Measurements from ENCODE around the gene VAMP2. TPM values are rescaled to one million over a fixed set of nuclear protein-coding genes. Genes with fewer than 3 reads are reported as not detected.

VAMP2 gene
- total and polyA plus RNA-seq, 9 of the 15 experiments (the other 6 are each of a cell fraction or from before 2014, with no cell fraction given), result 2.3 to 31.8 (median 6.0) TPM

DNA sequence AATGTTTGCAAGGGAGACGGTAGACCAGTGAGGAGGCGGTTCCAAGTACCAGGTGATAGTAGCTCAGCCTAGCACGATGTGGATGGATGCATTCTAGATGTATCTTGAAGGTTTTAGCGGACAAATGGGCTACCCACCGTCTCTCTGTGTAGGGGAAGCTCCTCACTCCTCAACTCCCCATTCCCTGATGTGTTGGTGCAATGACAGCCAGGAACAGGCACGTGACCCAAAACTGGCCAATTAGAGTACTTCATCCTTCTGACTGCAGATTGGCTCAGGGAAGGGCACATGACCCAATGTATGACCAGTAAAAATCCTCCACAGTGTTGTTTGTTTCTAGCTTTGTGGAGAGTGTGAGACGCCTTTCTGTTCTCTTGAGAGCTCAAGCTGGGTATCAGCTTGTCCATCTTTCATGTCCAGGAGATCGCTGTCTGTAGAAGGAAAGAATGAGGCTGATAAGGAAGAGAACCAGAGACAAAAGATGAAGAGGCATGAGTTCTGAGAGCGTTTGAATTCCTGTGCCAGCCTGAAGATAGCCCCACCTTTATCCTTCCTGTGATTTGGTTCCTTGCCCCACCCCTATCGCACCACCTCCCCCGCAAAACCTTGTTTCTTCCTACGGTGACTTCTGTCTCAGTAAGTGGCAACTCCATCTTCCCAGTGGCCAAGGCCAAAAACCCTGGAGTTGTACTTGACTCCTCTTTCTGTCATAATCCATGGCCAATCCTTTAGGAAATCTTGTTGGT, 29.5 kb upstream of the VAMP2 start (continued):
- TF ChIP-seq, protein P1, sequence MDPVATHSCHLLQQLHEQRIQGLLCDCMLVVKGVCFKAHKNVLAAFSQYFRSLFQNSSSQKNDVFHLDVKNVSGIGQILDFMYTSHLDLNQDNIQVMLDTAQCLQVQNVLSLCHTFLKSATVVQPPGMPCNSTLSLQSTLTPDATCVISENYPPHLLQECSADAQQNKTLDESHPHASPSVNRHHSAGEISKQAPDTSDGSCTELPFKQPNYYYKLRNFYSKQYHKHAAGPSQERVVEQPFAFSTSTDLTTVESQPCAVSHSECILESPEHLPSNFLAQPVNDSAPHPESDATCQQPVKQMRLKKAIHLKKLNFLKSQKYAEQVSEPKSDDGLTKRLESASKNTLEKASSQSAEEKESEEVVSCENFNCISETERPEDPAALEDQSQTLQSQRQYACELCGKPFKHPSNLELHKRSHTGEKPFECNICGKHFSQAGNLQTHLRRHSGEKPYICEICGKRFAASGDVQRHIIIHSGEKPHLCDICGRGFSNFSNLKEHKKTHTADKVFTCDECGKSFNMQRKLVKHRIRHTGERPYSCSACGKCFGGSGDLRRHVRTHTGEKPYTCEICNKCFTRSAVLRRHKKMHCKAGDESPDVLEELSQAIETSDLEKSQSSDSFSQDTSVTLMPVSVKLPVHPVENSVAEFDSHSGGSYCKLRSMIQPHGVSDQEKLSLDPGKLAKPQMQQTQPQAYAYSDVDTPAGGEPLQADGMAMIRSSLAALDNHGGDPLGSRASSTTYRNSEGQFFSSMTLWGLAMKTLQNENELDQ (CRISPR knock-in tag; IDR thresholded peaks at IDR 0.05; ENCODE audit: borderline replicate concordance), result no peak
- TF ChIP-seq TAF9B (IDR thresholded peaks at IDR 0.05; ENCODE audit: partially characterized antibody) (peak; percentile 40), NEUROD1 (IDR thresholded peaks at IDR 0.05; ENCODE audit: borderline replicate concordance, low read depth, low read length, partially characterized antibody) (no peak), FOXJ2 (tag; IDR thresholded peaks at IDR 0.05) (peak; percentile 74; the same call in 1 of the 2 replicates), MAFF (IDR thresholded peaks at IDR 0.05; ENCODE audit: low read length) (no peak), CREB3L1 (IDR thresholded peaks at IDR 0.05; ENCODE audit: borderline replicate concordance, low read depth) (no peak), ATF1 (CRISPR knock-in tag; IDR thresholded peaks at IDR 0.05) (no peak), ATF1 (tag; IDR thresholded peaks at IDR 0.05) (peak; percentile 48), ZBED1 (IDR thresholded peaks at IDR 0.05) (no peak), STAT6 (CRISPR knock-in tag; IDR thresholded peaks at IDR 0.05) (no peak), SRF (CRISPR knock-in tag; IDR thresholded peaks at IDR 0.05) (peak in 1 of 2 experiments; percentile 46; a peak in 1 of 4 replicates), ADNP (tag; IDR thresholded peaks at IDR 0.05) (no peak), RBM15 (IDR thresholded peaks at IDR 0.05; ENCODE audit: insufficient read depth, low read length) (no peak), ZNF780A (CRISPR knock-in tag; IDR thresholded peaks at IDR 0.05) (no peak), FIP1L1 (IDR thresholded peaks at IDR 0.05; ENCODE audit: low read depth, low read length, poor library complexity, severe bottlenecking) (no peak), FOXP4 (CRISPR knock-in tag; IDR thresholded peaks at IDR 0.05; ENCODE audit: borderline replicate concordance) (no peak)
- TF ChIP-seq, protein P2, sequence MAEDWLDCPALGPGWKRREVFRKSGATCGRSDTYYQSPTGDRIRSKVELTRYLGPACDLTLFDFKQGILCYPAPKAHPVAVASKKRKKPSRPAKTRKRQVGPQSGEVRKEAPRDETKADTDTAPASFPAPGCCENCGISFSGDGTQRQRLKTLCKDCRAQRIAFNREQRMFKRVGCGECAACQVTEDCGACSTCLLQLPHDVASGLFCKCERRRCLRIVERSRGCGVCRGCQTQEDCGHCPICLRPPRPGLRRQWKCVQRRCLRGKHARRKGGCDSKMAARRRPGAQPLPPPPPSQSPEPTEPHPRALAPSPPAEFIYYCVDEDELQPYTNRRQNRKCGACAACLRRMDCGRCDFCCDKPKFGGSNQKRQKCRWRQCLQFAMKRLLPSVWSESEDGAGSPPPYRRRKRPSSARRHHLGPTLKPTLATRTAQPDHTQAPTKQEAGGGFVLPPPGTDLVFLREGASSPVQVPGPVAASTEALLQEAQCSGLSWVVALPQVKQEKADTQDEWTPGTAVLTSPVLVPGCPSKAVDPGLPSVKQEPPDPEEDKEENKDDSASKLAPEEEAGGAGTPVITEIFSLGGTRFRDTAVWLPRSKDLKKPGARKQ (CRISPR knock-in tag; IDR thresholded peaks at IDR 0.05), result no peak
